Measurements from ENCODE around the gene OPRD1. TPM values are rescaled to one million over a fixed set of nuclear protein-coding genes. Genes with fewer than 3 reads are reported as not detected.

Gene OPRD1
- total RNA-seq, 1 donor from 2014 or later, result 0.34 TPM

- TF ChIP-seq CTCF (IDR thresholded peaks at IDR 0.05; ENCODE audit: unreplicated experiment), result no peak
- Mint-ChIP-seq H3K4me3 (no peak overlapping the region), H3K9me3 (no peaks in the 10 kb centered on the region), H3K27me3 (ENCODE audit: low read depth) (no peaks in the 10 kb centered on the region), H3K36me3 (no peaks in the 10 kb centered on the region), H3K4me1 (peaks cover 4% of the 10 kb centered on the region), H3K27ac (no peak overlapping the region)
- DNase-seq (ENCODE audit: low spot score in 2 of 2, unreplicated experiment in 2 of 2), result no peak
Measured at GRCh38 chr1:28803662-28804061, 8.3 kb upstream of the OPRD1 start.

- no peak for DNase-seq (ENCODE audit: low spot score in 2 of 2, unreplicated experiment in 2 of 2)
- no peak overlapping the region for H3K4me3 Mint-ChIP-seq
- H3K27me3 Mint-ChIP-seq (ENCODE audit: low read depth), result no peaks in the 10 kb centered on the region
- H3K36me3 Mint-ChIP-seq, result no peaks in the 10 kb centered on the region
- no peaks in the 10 kb centered on the region for H3K9me3 Mint-ChIP-seq
- H3K4me1 Mint-ChIP-seq, result peaks cover 2% of the 10 kb centered on the region
- no peak overlapping the region for H3K27ac Mint-ChIP-seq
- TF ChIP-seq CTCF (IDR thresholded peaks at IDR 0.05; ENCODE audit: unreplicated experiment), result no peak
Measured at GRCh38 chr1:28804071-28804470, 7.9 kb upstream of the OPRD1 start.

- Mint-ChIP-seq H3K36me3 (no peaks in the 10 kb centered on the region), H3K4me3 (no peak overlapping the region), H3K4me1 (no peaks in the 10 kb centered on the region), H3K27me3 (ENCODE audit: low read depth) (peaks cover 25% of the 10 kb centered on the region), H3K9me3 (no peaks in the 10 kb centered on the region), H3K27ac (no peak overlapping the region)
- DNase-seq (ENCODE audit: low spot score in 2 of 2, unreplicated experiment in 2 of 2), result no peak
- no peak for TF ChIP-seq CTCF (IDR thresholded peaks at IDR 0.05; ENCODE audit: unreplicated experiment)
Measured at GRCh38 chr1:28807046-28807445, 4.9 kb upstream of the OPRD1 start.

- Mint-ChIP-seq H3K4me1 (no peaks in the 10 kb centered on the region), H3K36me3 (no peaks in the 10 kb centered on the region), H3K4me3 (no peak overlapping the region), H3K9me3 (no peaks in the 10 kb centered on the region), H3K27me3 (ENCODE audit: low read depth) (peaks cover 31% of the 10 kb centered on the region), H3K27ac (no peak overlapping the region)
- DNase-seq (ENCODE audit: low spot score in 2 of 2, unreplicated experiment in 2 of 2), result no peak
- TF ChIP-seq CTCF (IDR thresholded peaks at IDR 0.05; ENCODE audit: unreplicated experiment), result no peak
Measured at GRCh38 chr1:28807986-28808385, 4.0 kb upstream of the OPRD1 start.

- Mint-ChIP-seq H3K4me1 (peaks cover 3% of the 10 kb centered on the region), H3K27ac (no peak overlapping the region), H3K36me3 (no peaks in the 10 kb centered on the region), H3K4me3 (peak overlapping the region; percentile 46), H3K9me3 (no peaks in the 10 kb centered on the region), H3K27me3 (ENCODE audit: low read depth) (peaks cover 63% of the 10 kb centered on the region)
- no peak for TF ChIP-seq CTCF (IDR thresholded peaks at IDR 0.05; ENCODE audit: unreplicated experiment)
- no peak for DNase-seq (ENCODE audit: low spot score in 2 of 2, unreplicated experiment in 2 of 2)
Measured at GRCh38 chr1:28811369-28811765, 603 bp upstream of the OPRD1 start.

All from mesothelial cell of epicardium (in vitro differentiated cells).